ENCODE data around the gene MLKL. TPM values are rescaled to one million over a fixed set of nuclear protein-coding genes. Genes with fewer than 3 reads are reported as not detected.

The MLKL gene
- total RNA-seq, 1 donor from 2014 or later: 0.24 TPM

- no peaks in the 10 kb centered on the region for H3K27me3 Mint-ChIP-seq
- no peaks in the 10 kb centered on the region for H3K9me3 Mint-ChIP-seq (ENCODE audit: low read depth)
- peaks cover 20% of the 10 kb centered on the region for H3K36me3 Mint-ChIP-seq (ENCODE audit: insufficient read depth)
- H3K4me1 Mint-ChIP-seq (ENCODE audit: low read depth): peaks cover 5% of the 10 kb centered on the region
- no peak overlapping the region for H3K27ac Mint-ChIP-seq
- H3K4me3 Mint-ChIP-seq (ENCODE audit: low read depth): no peak overlapping the region
- no peak for TF ChIP-seq CTCF (IDR thresholded peaks at IDR 0.05; ENCODE audit: unreplicated experiment)
- DNase-seq (ENCODE audit: low spot score, unreplicated experiment): no peak
Observed at GRCh38 chr16:74633686-74634085, 67.0 kb downstream of the MLKL start.

GRCh38 chr16:74627506-74628220 is 73.0 kb downstream of the MLKL start:
- no peaks in the 10 kb centered on the region for H3K9me3 Mint-ChIP-seq (ENCODE audit: low read depth)

GRCh38 chr16:74626741-74627416 is 73.8 kb downstream of the MLKL start:
- Mint-ChIP-seq H3K9me3 (ENCODE audit: low read depth) (no peaks in the 10 kb centered on the region), H3K36me3 (ENCODE audit: insufficient read depth) (peaks cover 25% of the 10 kb centered on the region), H3K4me1 (ENCODE audit: low read depth) (no peaks in the 10 kb centered on the region), H3K4me3 (ENCODE audit: low read depth) (no peak overlapping the region), H3K27ac (no peak overlapping the region), H3K27me3 (no peaks in the 10 kb centered on the region)
- TF ChIP-seq CTCF (IDR thresholded peaks at IDR 0.05; ENCODE audit: unreplicated experiment): no peak
- no peak for DNase-seq (ENCODE audit: low spot score, unreplicated experiment)

More at GRCh38 chr16:74627506-74628220, 73.0 kb downstream of the MLKL start:
- Mint-ChIP-seq H3K36me3 (ENCODE audit: insufficient read depth) (peaks cover 27% of the 10 kb centered on the region), H3K4me1 (ENCODE audit: low read depth) (no peaks in the 10 kb centered on the region), H3K27ac (peak overlapping the region; percentile 93), H3K4me3 (ENCODE audit: low read depth) (no peak overlapping the region), H3K27me3 (no peaks in the 10 kb centered on the region)
- no peak for TF ChIP-seq CTCF (IDR thresholded peaks at IDR 0.05; ENCODE audit: unreplicated experiment)
- DNase-seq (ENCODE audit: low spot score, unreplicated experiment): no peak

GRCh38 chr16:74625500-74626350 is 74.9 kb downstream of the MLKL start:
- no peaks in the 10 kb centered on the region for H3K9me3 Mint-ChIP-seq (ENCODE audit: low read depth)

More at GRCh38 chr16:74625500-74626350, 74.9 kb downstream of the MLKL start:
- H3K4me3 Mint-ChIP-seq (ENCODE audit: low read depth): no peak overlapping the region
- TF ChIP-seq CTCF (IDR thresholded peaks at IDR 0.05; ENCODE audit: unreplicated experiment): no peak
- H3K36me3 Mint-ChIP-seq (ENCODE audit: insufficient read depth): peaks cover 30% of the 10 kb centered on the region
- no peak for DNase-seq (ENCODE audit: low spot score, unreplicated experiment)
- peak overlapping the region; percentile 91 for H3K27ac Mint-ChIP-seq
- H3K4me1 Mint-ChIP-seq (ENCODE audit: low read depth): no peaks in the 10 kb centered on the region
- H3K27me3 Mint-ChIP-seq: no peaks in the 10 kb centered on the region

Data from progenitor cell of endocrine pancreas (in vitro differentiated cells).